Mesenchymal stem cell (in vitro differentiated cells and primary cell): ENCODE data around the gene COL18A1.
A peak's percentile ranks its signal among the peaks of the same experiment; 100 is the strongest.

Experiments
- DNase-seq: peaks from one replicate; pipeline ENCODE4 v3.0.0-alpha.2; 2013
- H2AFZ ChIP-seq: one replicate; pipeline ENCODE4 v1.6.1; 2013; ENCODE audit warnings: low read depth, mild to moderate bottlenecking, control low read depth, inconsistent platforms, low read length, moderate library complexity
- H2AK5ac ChIP-seq: 2 replicates; pipeline ENCODE4 v1.6.1; 2013; ENCODE audit warnings: low read length, moderate library complexity, mild to moderate bottlenecking, inconsistent platforms; ENCODE audit not compliant: severe bottlenecking
- H2BK120ac ChIP-seq: one replicate; pipeline ENCODE4 v1.6.1; 2013; ENCODE audit warnings: low read depth, mild to moderate bottlenecking, inconsistent platforms, low read length, moderate library complexity
- H2BK12ac ChIP-seq, 2 experiments: one replicate each; pipeline ENCODE4 v1.6.1; 2013; ENCODE audit warnings: inconsistent platforms in 2 of 2, low read length in 2 of 2, mild to moderate bottlenecking in 2 of 2, moderate library complexity in 2 of 2, control low read depth in 1 of 2
- H2BK15ac ChIP-seq: one replicate; pipeline ENCODE4 v1.6.1; 2013; ENCODE audit warnings: mild to moderate bottlenecking, low read depth, inconsistent platforms; ENCODE audit not compliant: poor library complexity, severe bottlenecking
- H2BK5ac ChIP-seq: 2 replicates; pipeline ENCODE4 v1.6.1; 2013; ENCODE audit warnings: low read depth, mild to moderate bottlenecking, low read length, control low read depth, inconsistent platforms; ENCODE audit not compliant: poor library complexity, severe bottlenecking
- H3K14ac ChIP-seq, 2 experiments: one replicate each; pipeline ENCODE4 v1.6.1; 2013; ENCODE audit warnings: inconsistent platforms in 2 of 2, low read length in 2 of 2, control low read depth in 1 of 2, mild to moderate bottlenecking in 1 of 2, moderate library complexity in 1 of 2
- H3K18ac ChIP-seq, 2 experiments: one replicate each; pipeline ENCODE4 v1.6.1; 2013; ENCODE audit warnings: inconsistent platforms in 2 of 2, low read length in 2 of 2, control low read depth in 1 of 2, low read depth in 1 of 2, mild to moderate bottlenecking in 1 of 2
- H3K23ac ChIP-seq, 2 experiments: one replicate each; pipeline ENCODE4 v1.6.1; 2013; ENCODE audit warnings: inconsistent platforms in 2 of 2, low read length in 2 of 2, mild to moderate bottlenecking in 2 of 2, moderate library complexity in 2 of 2, control low read depth in 1 of 2
- H3K27ac ChIP-seq: 2 replicates; pipeline ENCODE4 v1.5.1; 2013; ENCODE audit warnings: mild to moderate bottlenecking, moderate library complexity, low read length, control low read depth, inconsistent platforms; ENCODE audit not compliant: poor library complexity, severe bottlenecking
- H3K27me3 ChIP-seq, 2 experiments: 2 replicates each; pipeline versions ENCODE4 v1.6.1 to v1.7.0; 2013; ENCODE audit warnings: low read length in 2 of 2, mild to moderate bottlenecking in 2 of 2, moderate library complexity in 2 of 2, control low read depth in 1 of 2, inconsistent platforms in 1 of 2; ENCODE audit not compliant: control insufficient read depth in 1 of 2, insufficient read depth in 1 of 2
- H3K36me3 ChIP-seq, 2 experiments: 2 replicates each; pipeline versions ENCODE4 v1.6.1 to v1.7.0; 2013; ENCODE audit warnings: low read length in 2 of 2, control low read depth in 1 of 2, inconsistent platforms in 1 of 2, low read depth in 1 of 2, mild to moderate bottlenecking in 1 of 2; ENCODE audit not compliant: insufficient read depth in 2 of 2, control insufficient read depth in 1 of 2
- H3K4ac ChIP-seq, 2 experiments: one replicate each; pipeline ENCODE4 v1.6.1; 2013; ENCODE audit warnings: inconsistent platforms in 2 of 2, low read length in 2 of 2, mild to moderate bottlenecking in 2 of 2, moderate library complexity in 2 of 2, control low read depth in 1 of 2, low read depth in 1 of 2
- H3K4me1 ChIP-seq: 2 replicates; pipeline ENCODE4 v1.6.1; 2013; ENCODE audit warnings: low read depth, low read length, control low read depth; ENCODE audit not compliant: control insufficient read depth, insufficient read depth
- H3K4me2 ChIP-seq: 2 replicates; pipeline ENCODE4 v1.6.1; 2013; ENCODE audit warnings: low read length, mild to moderate bottlenecking, inconsistent platforms; ENCODE audit not compliant: poor library complexity, severe bottlenecking
- H3K4me3 ChIP-seq, 2 experiments: 2 replicates each; pipeline versions ENCODE4 v1.5.1 to v1.7.0; 2013; ENCODE audit warnings: low read length in 2 of 2, mild to moderate bottlenecking in 2 of 2, control low read depth in 1 of 2, low read depth in 1 of 2; ENCODE audit not compliant: insufficient read depth in 1 of 2
- H3K79me1 ChIP-seq: replicated peaks from 2 replicates; pipeline ENCODE4 v1.6.1; 2013; ENCODE audit warnings: mild to moderate bottlenecking, control low read depth, low read length, inconsistent platforms; ENCODE audit not compliant: poor library complexity, severe bottlenecking
- H3K9ac ChIP-seq: 2 replicates; pipeline ENCODE4 v1.7.0; 2013; ENCODE audit warnings: mild to moderate bottlenecking, low read length, moderate library complexity
- H3K9me3 ChIP-seq: 2 replicates; pipeline ENCODE4 v1.7.0; 2013; ENCODE audit warnings: mild to moderate bottlenecking, low read length; ENCODE audit not compliant: control insufficient read depth
- H4K8ac ChIP-seq: one replicate; pipeline ENCODE4 v1.6.1; 2013; ENCODE audit warnings: inconsistent platforms, mild to moderate bottlenecking, low read length, moderate library complexity
- H4K91ac ChIP-seq: one replicate; pipeline ENCODE4 v1.6.1; 2013; ENCODE audit warnings: mild to moderate bottlenecking, low read length, inconsistent platforms
- WGBS: methylation state at CpG from one replicate; pipeline ENCODE4 v1.1.7; 2013; ENCODE audit warnings: mixed read lengths; 5-methylcytosine and 5-hydroxymethylcytosine counted together

Gene COL18A1

DNA sequence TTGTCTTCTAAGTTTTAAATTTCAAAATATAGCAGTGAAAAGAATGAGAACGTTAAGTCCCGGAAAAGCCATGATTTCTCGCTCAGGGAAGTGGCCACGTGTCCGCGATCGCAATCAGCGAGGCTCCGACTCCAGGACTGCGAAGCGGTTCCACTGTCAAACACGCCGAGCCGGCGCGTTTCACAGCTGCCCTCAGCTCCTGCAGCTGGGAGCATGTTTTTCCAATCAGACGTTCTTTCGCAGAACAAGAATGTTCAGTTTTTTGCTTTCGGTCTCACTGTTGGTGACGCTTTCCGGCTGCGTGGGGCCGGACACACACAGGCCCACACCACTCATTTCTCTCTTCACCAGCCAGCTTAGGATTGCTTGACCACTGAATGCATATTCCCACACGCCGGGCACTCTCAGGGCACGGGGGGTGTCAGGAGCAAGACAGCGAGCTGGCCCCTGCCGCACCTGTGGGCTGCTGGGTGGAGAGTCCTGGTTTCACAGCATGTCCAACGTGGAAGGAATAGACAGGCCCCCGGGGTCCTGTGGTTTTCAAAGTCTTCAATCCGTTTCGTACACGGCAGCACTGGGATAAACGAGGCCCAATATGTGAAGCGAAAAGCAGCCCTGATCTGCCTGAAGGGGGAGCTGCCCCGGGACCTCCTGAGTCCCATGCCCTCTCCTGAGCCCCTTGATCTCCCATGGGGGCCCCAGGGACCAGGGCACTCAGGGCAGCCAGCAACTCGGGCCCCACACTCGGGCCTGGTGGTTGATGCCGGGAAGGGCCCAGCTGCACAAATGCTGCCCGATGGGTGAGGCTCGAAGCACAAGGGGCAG, 47.3 kb upstream of the COL18A1 start:
- Histone ChIP-seq H2BK120ac (no peak overlapping the region), H3K79me1 (no peaks in the 10 kb centered on the region), H3K9ac (peak overlapping the region; percentile 11)

DNA sequence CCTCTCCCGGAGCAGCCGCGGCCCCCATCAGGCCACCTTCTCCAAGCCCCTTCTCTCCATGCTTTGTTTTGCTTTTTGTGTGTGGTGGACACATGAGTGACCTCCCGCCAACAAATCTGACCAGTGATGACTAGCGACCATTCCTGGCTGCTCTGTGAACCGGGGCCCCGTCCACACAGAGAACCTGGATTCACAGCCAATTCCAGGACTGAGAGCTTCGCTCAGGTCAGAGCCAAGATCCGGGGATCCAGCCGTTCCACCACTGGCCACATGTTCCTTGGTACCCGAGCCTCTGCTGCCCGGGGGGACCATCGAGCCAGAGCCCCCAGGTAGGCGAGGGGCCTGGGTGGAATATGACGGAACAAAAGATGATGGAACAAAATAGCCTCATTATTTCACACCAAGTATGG, 46.7 kb upstream of the COL18A1 start:
- peak overlapping the region; percentile 9 for H4K91ac ChIP-seq
- no peak overlapping the region for H2BK15ac ChIP-seq
- no peak overlapping the region for H2AFZ ChIP-seq
- H3K36me3 ChIP-seq: no peaks in the 10 kb centered on the region
- no peak overlapping the region for H2BK5ac ChIP-seq
- H3K79me1 ChIP-seq: no peaks in the 10 kb centered on the region
- H3K9me3 ChIP-seq: no peaks in the 10 kb centered on the region
- no peak overlapping the region for H3K4me3 ChIP-seq
- H3K4me1 ChIP-seq: peaks cover 27% of the 10 kb centered on the region
- H3K18ac ChIP-seq: no peak overlapping the region
- no peak overlapping the region for H4K8ac ChIP-seq
- no peak overlapping the region for H3K23ac ChIP-seq
- no peaks in the 10 kb centered on the region for H3K27me3 ChIP-seq
- DNase-seq: no peak
- 97% methylated on average over 12 of the region's 15 CpGs for WGBS
- no peak overlapping the region for H3K14ac ChIP-seq
- H2BK120ac ChIP-seq: peak overlapping the region; percentile 59
- H2BK12ac ChIP-seq: peak overlapping the region in 1 of 2 experiments; percentile 89
- H3K27ac ChIP-seq: no peak overlapping the region
- peak overlapping the region in 1 of 2 experiments; percentile 43 for H3K4ac ChIP-seq
- no peak overlapping the region for H2AK5ac ChIP-seq
- no peak overlapping the region for H3K4me2 ChIP-seq
- no peak overlapping the region for H3K9ac ChIP-seq

More for the DNA sequence above, 47.3 kb upstream of the COL18A1 start:
- peaks cover 31% of the 10 kb centered on the region for H3K4me1 ChIP-seq
- H3K27ac ChIP-seq: no peak overlapping the region
- H3K36me3 ChIP-seq: no peaks in the 10 kb centered on the region
- H3K9me3 ChIP-seq: no peaks in the 10 kb centered on the region
- 82% methylated on average over 38 of the region's 41 CpGs for WGBS
- H3K4me2 ChIP-seq: no peak overlapping the region
- no peak overlapping the region for H3K4ac ChIP-seq
- peak overlapping the region; percentile 23 for H4K91ac ChIP-seq
- no peak overlapping the region for H2BK15ac ChIP-seq
- H3K18ac ChIP-seq: peak overlapping the region in 1 of 2 experiments; percentile 42
- no peak overlapping the region for H3K4me3 ChIP-seq
- no peak overlapping the region for H3K23ac ChIP-seq
- H2BK5ac ChIP-seq: no peak overlapping the region
- H3K27me3 ChIP-seq: no peaks in the 10 kb centered on the region
- peak overlapping the region; percentile 89 for H2BK12ac ChIP-seq
- H3K14ac ChIP-seq: peak overlapping the region in 1 of 2 experiments; percentile 23
- no peak for DNase-seq
- H4K8ac ChIP-seq: peak overlapping the region; percentile 65
- no peak overlapping the region for H2AFZ ChIP-seq
- no peak overlapping the region for H2AK5ac ChIP-seq

DNA sequence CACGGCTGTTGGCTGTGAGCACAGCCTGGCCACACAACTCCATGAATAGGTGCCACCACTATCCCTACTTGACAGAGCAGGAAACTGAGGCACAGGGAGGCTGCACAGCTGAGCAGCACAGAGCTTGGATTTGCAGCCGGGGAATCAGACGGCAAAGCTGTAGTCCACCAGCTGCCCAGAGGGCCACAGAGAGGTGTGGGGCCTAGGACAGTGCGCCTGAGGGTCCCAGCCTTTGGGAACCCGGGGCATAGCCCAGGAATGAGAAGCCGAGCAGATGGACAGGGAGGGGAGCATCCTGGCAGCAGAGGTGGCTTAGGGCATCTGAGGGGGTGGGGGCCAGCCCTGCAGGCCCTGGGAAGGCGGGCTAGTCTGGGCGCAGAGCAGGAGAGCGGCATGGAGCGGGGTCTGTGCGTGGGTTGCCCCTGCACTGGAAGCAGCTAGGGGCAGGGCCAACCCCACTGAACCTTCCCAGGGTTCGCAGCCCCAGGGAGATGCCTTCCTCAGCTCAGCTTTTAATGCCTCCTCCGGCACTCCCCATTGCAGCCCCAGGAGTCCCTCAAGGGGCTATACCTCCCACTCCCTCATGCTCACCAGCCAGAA, 46.2 kb upstream of the COL18A1 start:
- Histone ChIP-seq H2BK120ac (peak overlapping the region; percentile 12), H3K27ac (no peak overlapping the region), H3K9ac (no peak overlapping the region), H2AK5ac (peak overlapping the region; percentile 30), H3K27me3 (no peaks in the 10 kb centered on the region), H4K91ac (peak overlapping the region; percentile 29), H3K23ac (no peak overlapping the region), H3K4me2 (no peak overlapping the region), H4K8ac (peak overlapping the region; percentile 59), H2BK5ac (no peak overlapping the region), H3K4me1 (peaks cover 28% of the 10 kb centered on the region), H3K79me1 (no peaks in the 10 kb centered on the region), H2BK12ac (peak overlapping the region; percentile 38 to 78), H3K4me3 (no peak overlapping the region), H2BK15ac (no peak overlapping the region), H3K36me3 (no peaks in the 10 kb centered on the region), H3K4ac (peak overlapping the region; percentile 30 to 43), H2AFZ (no peak overlapping the region), H3K18ac (peak overlapping the region; percentile 30 to 79), H3K14ac (peak overlapping the region in 1 of 2 experiments; percentile 16), H3K9me3 (no peaks in the 10 kb centered on the region)
- WGBS: 95% methylated on average over 13 of the region's 13 CpGs
- no peak for DNase-seq
